OCI-LY3 (cell line): ENCODE data around the gene PHF21B.

Experiments used
- EZH2phosphoT487 ChIP-seq: fragments of 200-600 bp; shearing (Covaris generic); IDR thresholded peaks from 2 replicates; pipeline ENCODE4 v1.6.1; 2018; ENCODE audit warnings: antibody characterized with exemption, mixed run types, low read depth
- TF ChIP-seq, protein P1 (sequence below): fragments of 200-600, 300-600 bp; sonication (generic); IDR thresholded peaks from 2 replicates; pipeline ENCODE4 v1.5.1; 2014; ENCODE audit warnings: antibody characterized with exemption, low read length, low read depth

DNA sequence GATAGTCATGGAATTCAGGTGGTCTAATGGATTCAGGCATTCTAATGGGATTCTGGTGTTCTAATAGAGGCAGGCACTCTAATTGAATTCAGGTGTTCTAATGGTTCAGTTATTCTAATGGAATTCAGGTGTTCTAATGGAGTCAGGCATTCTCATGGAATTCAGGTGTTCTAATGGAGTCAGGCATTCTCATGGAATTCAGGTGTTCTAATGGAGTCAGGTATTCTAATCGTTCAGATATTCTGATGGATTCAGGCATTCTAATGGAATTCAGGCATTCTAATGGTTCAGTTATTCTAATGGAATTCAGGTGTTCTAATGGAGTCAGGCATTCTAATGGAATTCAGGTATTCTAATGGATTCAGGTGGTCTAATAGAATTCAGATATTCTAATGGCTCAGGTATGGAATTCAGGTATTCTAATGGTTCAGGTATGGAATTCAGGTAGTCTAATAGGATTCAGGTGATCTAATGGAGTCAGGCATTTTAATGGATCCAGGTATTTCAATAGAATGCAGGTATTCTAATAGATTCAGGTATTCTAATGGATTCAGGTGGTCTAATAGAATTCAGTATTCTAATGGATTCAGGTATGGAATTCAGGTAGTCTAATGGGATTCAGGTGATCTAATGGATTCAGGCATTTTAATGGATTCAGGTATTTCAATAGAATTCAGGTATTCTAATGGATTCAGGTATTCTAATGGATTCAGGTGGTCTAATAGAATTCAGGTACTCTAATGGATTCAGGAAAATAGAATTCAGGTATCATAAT, 22.0 kb upstream of the PHF21B start:
- TF ChIP-seq, protein P1, sequence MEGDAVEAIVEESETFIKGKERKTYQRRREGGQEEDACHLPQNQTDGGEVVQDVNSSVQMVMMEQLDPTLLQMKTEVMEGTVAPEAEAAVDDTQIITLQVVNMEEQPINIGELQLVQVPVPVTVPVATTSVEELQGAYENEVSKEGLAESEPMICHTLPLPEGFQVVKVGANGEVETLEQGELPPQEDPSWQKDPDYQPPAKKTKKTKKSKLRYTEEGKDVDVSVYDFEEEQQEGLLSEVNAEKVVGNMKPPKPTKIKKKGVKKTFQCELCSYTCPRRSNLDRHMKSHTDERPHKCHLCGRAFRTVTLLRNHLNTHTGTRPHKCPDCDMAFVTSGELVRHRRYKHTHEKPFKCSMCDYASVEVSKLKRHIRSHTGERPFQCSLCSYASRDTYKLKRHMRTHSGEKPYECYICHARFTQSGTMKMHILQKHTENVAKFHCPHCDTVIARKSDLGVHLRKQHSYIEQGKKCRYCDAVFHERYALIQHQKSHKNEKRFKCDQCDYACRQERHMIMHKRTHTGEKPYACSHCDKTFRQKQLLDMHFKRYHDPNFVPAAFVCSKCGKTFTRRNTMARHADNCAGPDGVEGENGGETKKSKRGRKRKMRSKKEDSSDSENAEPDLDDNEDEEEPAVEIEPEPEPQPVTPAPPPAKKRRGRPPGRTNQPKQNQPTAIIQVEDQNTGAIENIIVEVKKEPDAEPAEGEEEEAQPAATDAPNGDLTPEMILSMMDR = no peak
- no peak for TF ChIP-seq EZH2phosphoT487
